Measurements from ENCODE around the gene SLC6A18. TPM values are rescaled to one million over a fixed set of nuclear protein-coding genes. Genes with fewer than 3 reads are reported as not detected.

The SLC6A18 gene
- total and polyA plus RNA-seq, 2 of the 13 experiments (the other 11 are each of a cell fraction or from before 2014, with no cell fraction given): not detected

GRCh38 chr5:1187234-1187949 lies 37.8 kb upstream of the SLC6A18 start:
- in situ Hi-C loops (cut with HindIII; ENCODE audit: extremely low pct_ligation_motif_present, low pct_unique_long_range_greater_than_20kb): no loop called here
- peaks cover 76% of the 10 kb centered on the region for H3K4me1 ChIP-seq (ENCODE audit: insufficient read depth, low read length)
- no peak overlapping the region for H3K27ac ChIP-seq (ENCODE audit: extremely low read length, insufficient read depth, low read length)
- CTCF ChIA-PET (ENCODE audit: low intra/inter-chr PET ratio, low total read pairs): no interaction called here
- POLR2A ChIA-PET: interaction anchor here (2.7 to 3.3 kb wide), 2 partner anchors 17 to 81 kb away, joined by 11 to 14 read pairs; no protein-coding TSS in a partner anchor
- no peak overlapping the region for H3K4me3 ChIP-seq (replicated peaks in 1 of 3; ENCODE audit: insufficient read depth in 1 of 3, low read depth in 2 of 3, low read length in 3 of 3)
- H2AFZ ChIP-seq (ENCODE audit: low read length): no peak overlapping the region
- no peak for FAIRE-seq
- no peak for DNase-seq (ENCODE audit: low spot score)
- H3K9me3 ChIP-seq (ENCODE audit: low read length): no peaks in the 10 kb centered on the region
- intact Hi-C loops (cut with micrococcal nuclease; ENCODE audit: unreplicated experiment): no loop called here
- no peaks in the 10 kb centered on the region; a peak in 1 of 5 replicates for H3K27me3 ChIP-seq (ENCODE audit: control insufficient read depth in 1 of 2, insufficient read depth in 2 of 2, low read length in 2 of 2)
- no peak for ATAC-seq
- H4K20me1 ChIP-seq (ENCODE audit: insufficient read depth, low read length): no peaks in the 10 kb centered on the region
- no TSS peak for BruUV-seq (replicated peaks)
- 100% methylated on average over 2 of the region's 18 CpGs for whole genome bisulfite sequencing (ENCODE audit: low lambda C conversion rate)
- H3K9ac ChIP-seq (ENCODE audit: insufficient read depth, low read depth, low read length): no peak overlapping the region
- no peaks in the 10 kb centered on the region for H3K79me2 ChIP-seq (ENCODE audit: insufficient read depth, low read length)
- H3K4me2 ChIP-seq (ENCODE audit: low read depth, low read length): no peak overlapping the region
- H3K36me3 ChIP-seq (replicated peaks in 1 of 2; ENCODE audit: control insufficient read depth in 1 of 2, insufficient read depth in 2 of 2, low read length in 2 of 2): no peaks in the 10 kb centered on the region
- TF ChIP-seq ATF4 (CRISPR knock-in tag; IDR thresholded peaks at IDR 0.05) (no peak), POLR2AphosphoS5 (IDR thresholded peaks at IDR 0.05; ENCODE audit: low read depth, low read length) (no peak), HMGA1 (CRISPR knock-in tag; conservative IDR thresholded peaks at IDR 0.05) (no peak), SMARCE1 (IDR thresholded peaks at IDR 0.05; ENCODE audit: borderline replicate concordance) (no peak), CREB1 (IDR thresholded peaks at IDR 0.05) (no peak), CREB1 (CRISPR knock-in tag; IDR thresholded peaks at IDR 0.05) (no peak), ZNF496 (CRISPR knock-in tag; IDR thresholded peaks at IDR 0.05; ENCODE audit: insufficient replicate concordance) (no peak), FOXC1 (CRISPR knock-in tag; IDR thresholded peaks at IDR 0.05; ENCODE audit: borderline replicate concordance) (no peak), NR1H2 (CRISPR knock-in tag; IDR thresholded peaks at IDR 0.05; ENCODE audit: borderline replicate concordance, low read depth) (no peak), RARA (CRISPR knock-in tag; IDR thresholded peaks at IDR 0.05) (no peak), HDAC1 (CRISPR knock-in tag; IDR thresholded peaks at IDR 0.05) (no peak), DPF2 (CRISPR knock-in tag; IDR thresholded peaks at IDR 0.05; ENCODE audit: borderline replicate concordance, low read depth) (no peak)
- TF ChIP-seq, protein P1, sequence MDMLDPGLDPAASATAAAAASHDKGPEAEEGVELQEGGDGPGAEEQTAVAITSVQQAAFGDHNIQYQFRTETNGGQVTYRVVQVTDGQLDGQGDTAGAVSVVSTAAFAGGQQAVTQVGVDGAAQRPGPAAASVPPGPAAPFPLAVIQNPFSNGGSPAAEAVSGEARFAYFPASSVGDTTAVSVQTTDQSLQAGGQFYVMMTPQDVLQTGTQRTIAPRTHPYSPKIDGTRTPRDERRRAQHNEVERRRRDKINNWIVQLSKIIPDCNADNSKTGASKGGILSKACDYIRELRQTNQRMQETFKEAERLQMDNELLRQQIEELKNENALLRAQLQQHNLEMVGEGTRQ (IDR thresholded peaks at IDR 0.05; ENCODE audit: low read depth, low read length): no peak
- TF ChIP-seq, protein P1 (CRISPR knock-in tag; IDR thresholded peaks at IDR 0.05; ENCODE audit: borderline replicate concordance): no peak
- TF ChIP-seq, protein P2, sequence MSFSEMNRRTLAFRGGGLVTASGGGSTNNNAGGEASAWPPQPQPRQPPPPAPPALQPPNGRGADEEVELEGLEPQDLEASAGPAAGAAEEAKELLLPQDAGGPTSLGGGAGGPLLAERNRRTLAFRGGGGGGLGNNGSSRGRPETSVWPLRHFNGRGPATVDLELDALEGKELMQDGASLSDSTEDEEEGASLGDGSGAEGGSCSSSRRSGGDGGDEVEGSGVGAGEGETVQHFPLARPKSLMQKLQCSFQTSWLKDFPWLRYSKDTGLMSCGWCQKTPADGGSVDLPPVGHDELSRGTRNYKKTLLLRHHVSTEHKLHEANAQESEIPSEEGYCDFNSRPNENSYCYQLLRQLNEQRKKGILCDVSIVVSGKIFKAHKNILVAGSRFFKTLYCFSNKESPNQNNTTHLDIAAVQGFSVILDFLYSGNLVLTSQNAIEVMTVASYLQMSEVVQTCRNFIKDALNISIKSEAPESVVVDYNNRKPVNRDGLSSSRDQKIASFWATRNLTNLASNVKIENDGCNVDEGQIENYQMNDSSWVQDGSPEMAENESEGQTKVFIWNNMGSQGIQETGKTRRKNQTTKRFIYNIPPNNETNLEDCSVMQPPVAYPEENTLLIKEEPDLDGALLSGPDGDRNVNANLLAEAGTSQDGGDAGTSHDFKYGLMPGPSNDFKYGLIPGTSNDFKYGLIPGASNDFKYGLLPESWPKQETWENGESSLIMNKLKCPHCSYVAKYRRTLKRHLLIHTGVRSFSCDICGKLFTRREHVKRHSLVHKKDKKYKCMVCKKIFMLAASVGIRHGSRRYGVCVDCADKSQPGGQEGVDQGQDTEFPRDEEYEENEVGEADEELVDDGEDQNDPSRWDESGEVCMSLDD (CRISPR knock-in tag; IDR thresholded peaks at IDR 0.05; ENCODE audit: borderline replicate concordance): no peak

All from HepG2 (cell line).